ENCODE measurements around the gene CLPSL1.
A peak's percentile ranks its signal among the peaks of the same experiment; 100 is the strongest.

The CLPSL1 gene

DNA sequence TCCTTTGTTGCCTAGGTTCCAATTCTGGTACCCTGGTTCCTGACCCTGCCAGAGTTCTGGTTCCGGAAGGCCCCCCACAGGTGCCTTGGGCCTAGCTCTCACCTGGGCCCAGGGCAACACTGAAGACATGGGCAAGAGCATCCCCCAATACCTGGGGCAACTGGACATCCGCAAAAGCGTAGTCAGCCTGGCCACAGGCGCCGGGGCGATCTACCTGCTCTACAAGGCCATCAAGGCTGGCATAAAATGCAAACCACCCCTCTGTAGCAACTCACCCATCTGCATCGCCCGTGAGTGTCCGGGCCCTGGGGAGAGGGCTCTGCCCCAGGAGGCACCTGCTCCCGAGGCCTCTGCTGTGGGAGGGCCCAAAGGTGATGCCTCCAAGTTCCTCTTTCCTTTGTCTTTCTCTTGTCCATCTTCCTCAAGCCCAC, 43.8 kb upstream of the CLPSL1 start, which contains the start of gene ARMC12:
Gene ARMC12, plus strand, starts transcription at position 51 of the 431 bp plus-strand sequence. Its CDS starts 77 bp downstream, at position 128.
- no peak for TF ChIP-seq CTCF (conservative IDR thresholded peaks at IDR 0.05; ENCODE audit: low read depth, low read length)
- H3K4me3 ChIP-seq (ENCODE audit: low read length) = no peak within 1 kb of the TSS
- no peak for DNase-seq (ENCODE audit: low read depth)

DNA sequence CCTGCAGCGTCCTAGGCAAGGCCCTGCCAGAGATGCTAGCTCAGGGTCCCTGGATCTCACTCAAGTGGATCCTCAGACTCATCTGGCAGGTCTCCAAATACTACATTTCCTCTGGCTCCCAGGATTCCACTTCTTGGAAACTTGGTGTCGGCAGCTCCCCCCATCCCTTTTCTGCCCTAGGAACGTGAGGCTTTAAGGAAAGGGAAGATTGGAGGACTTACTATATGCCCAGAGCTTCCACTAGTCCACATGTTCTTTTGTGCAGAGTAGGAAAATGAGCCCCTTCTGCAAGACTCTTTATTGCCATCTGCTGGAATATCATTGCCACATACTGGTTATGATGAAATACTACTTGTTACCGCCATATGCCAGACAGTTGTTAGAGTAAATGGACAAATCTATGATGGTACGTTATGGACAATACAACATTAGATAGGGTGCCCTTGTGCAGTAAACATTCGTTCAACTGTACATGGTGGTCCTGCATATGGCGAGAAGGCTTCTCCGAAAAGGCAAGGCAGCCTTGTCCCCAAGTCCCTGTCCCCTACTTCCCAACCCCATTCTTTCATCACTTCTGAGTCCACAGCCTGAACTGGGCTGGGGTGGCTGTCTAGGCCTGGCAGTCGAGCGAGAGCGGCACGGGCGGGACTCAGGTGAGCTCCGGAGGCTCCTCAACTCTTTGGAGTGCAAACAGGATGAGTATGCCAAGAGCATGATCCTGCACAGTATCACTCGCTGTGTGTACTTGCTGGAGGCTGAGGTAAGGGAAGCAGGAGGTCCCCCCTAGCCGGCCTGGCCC, 43.2 kb upstream of the CLPSL1 start:
- TF ChIP-seq CTCF (conservative IDR thresholded peaks at IDR 0.05; ENCODE audit: low read depth, low read length) = peak; percentile 83
- no peak overlapping the region for H3K4me3 ChIP-seq (ENCODE audit: low read length)
- DNase-seq (ENCODE audit: low read depth) = peak; percentile 46

GRCh38 chr6:35739645-35740524, 40.9 kb upstream of the CLPSL1 start:
- no peak overlapping the region for H3K4me3 ChIP-seq (ENCODE audit: low read length)
- no peak for DNase-seq (ENCODE audit: low read depth)
- TF ChIP-seq CTCF (conservative IDR thresholded peaks at IDR 0.05; ENCODE audit: low read depth, low read length) = no peak

- TF ChIP-seq CTCF (conservative IDR thresholded peaks at IDR 0.05; ENCODE audit: low read depth, low read length) = no peak
- H3K4me3 ChIP-seq (ENCODE audit: low read length) = no peak overlapping the region
- no peak for DNase-seq (ENCODE audit: low read depth)
Observed at GRCh38 chr6:35742842-35743241, 38.0 kb upstream of the CLPSL1 start.

DNA sequence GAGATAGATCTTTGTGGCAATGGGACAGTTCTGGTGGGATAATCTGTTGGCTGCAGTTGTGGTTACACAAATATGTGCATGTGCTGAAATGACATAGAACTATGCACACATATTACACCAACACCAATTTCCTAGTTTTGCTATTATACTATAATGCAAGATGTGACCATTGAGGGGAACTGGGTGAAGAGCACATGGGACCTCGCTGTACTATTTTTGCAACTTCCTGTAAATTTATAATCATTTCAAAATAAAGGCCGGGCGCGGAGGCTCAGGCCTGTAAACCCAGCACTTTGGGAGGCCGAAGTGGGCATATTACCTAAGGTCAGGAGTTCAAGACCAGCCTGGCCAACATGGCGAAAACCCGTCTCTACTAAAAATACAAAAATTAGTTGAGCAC, 35.3 kb upstream of the CLPSL1 start:
- TF ChIP-seq CTCF (conservative IDR thresholded peaks at IDR 0.05; ENCODE audit: low read depth, low read length) = no peak
- no peak overlapping the region for H3K4me3 ChIP-seq (ENCODE audit: low read length)
- no peak for DNase-seq (ENCODE audit: low read depth)

GRCh38 chr6:35746516-35746915, 34.3 kb upstream of the CLPSL1 start:
- no peak for TF ChIP-seq CTCF (conservative IDR thresholded peaks at IDR 0.05; ENCODE audit: low read depth, low read length)
- DNase-seq (ENCODE audit: low read depth) = no peak
- no peak overlapping the region for H3K4me3 ChIP-seq (ENCODE audit: low read length)
